Right lobe of liver (tissue), 4 donors: ENCODE measurements around the gene ATG101.

Experiments used
- POLR2A ChIP-seq: fragments of 450-650 bp; IDR thresholded peaks from one replicate; pipeline ENCODE4 v1.6.1; 2017; ENCODE audit warnings: antibody characterized with exemption, mild to moderate bottlenecking
- TF ChIP-seq, protein P1 (sequence below), 4 donors: fragments of 200-600 bp in 3 of 4; fragments of 450-650 bp in 1 of 4; IDR thresholded peaks; one replicate each; pipeline versions ENCODE4 v1.5.1 to v1.8.0; 2016 to 2022; ENCODE audit warnings: antibody characterized with exemption in 4 of 4, mild to moderate bottlenecking in 2 of 4
- donor health status: DM: no; HTN: no; CAD: no.
- donor health status: DM: no; HTN: no; CAD: no.
- donor health status: DM: no; HTN: yes; CAD: no.

DNA sequence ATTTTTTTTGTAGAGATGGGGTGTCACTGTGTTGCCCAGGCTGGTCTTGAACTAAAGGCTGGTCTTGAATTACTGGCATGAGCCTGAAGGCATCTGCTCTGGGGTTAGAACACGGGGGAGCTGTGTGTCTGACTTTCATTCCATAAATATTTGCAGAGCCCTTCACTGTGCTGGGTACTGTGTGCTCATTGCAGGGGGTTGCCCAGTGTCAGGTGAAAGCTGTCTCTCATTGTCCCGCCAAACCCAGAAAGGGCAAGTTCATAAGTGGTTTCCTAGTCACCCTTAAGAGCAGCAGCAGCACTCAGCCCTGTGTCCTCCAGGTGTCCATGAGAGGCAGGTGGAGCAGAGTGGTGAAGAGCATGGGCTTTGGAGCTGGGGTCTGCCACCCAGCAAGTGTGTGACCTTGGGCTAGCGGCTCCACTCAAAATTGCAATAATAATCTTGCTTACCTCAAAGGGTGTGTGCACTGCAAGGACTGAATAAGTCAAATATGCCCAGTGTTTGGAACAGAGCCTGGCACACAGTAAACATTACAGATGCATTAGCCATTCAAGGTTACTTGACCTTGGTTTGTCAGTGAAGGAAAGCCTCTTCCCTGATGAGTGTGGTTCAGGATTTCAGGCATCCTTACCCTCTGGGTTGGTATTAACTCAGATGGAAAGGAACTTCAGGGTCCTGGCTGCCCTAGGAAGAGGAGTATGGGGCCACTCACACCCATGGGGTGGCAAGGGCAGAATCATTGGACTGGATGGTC lies 5.4 kb downstream of the ATG101 start:
- TF ChIP-seq, protein P1, sequence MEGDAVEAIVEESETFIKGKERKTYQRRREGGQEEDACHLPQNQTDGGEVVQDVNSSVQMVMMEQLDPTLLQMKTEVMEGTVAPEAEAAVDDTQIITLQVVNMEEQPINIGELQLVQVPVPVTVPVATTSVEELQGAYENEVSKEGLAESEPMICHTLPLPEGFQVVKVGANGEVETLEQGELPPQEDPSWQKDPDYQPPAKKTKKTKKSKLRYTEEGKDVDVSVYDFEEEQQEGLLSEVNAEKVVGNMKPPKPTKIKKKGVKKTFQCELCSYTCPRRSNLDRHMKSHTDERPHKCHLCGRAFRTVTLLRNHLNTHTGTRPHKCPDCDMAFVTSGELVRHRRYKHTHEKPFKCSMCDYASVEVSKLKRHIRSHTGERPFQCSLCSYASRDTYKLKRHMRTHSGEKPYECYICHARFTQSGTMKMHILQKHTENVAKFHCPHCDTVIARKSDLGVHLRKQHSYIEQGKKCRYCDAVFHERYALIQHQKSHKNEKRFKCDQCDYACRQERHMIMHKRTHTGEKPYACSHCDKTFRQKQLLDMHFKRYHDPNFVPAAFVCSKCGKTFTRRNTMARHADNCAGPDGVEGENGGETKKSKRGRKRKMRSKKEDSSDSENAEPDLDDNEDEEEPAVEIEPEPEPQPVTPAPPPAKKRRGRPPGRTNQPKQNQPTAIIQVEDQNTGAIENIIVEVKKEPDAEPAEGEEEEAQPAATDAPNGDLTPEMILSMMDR (IDR thresholded peaks at IDR 0.05) = no peak
- TF ChIP-seq POLR2A = no peak
